Neural crest cell (in vitro differentiated cells): ENCODE measurements around the gene SEH1L. TPM values are rescaled to one million over a fixed set of nuclear protein-coding genes. Genes with fewer than 3 reads are reported as not detected.
"Not testable (repeated sequence)": the region's sequence is repeated elsewhere in the genome, so short reads cannot be mapped to it uniquely, and the experiment has no call there.

ENCODE experiments used
- DNase-seq: peaks from one replicate; pipeline ENCODE4 v3.0.0; 2021; ENCODE audit warnings: low read depth, mixed read lengths, low spot score
- H3K27ac Mint-ChIP-seq: one replicate; pipeline ENCODE4 v1.8.0; 2021; ENCODE audit warnings: mild to moderate bottlenecking, mixed read lengths; ENCODE audit not compliant: unreplicated experiment
- H3K27me3 Mint-ChIP-seq: 2 replicates; pipeline ENCODE4 v1.8.0; 2021; ENCODE audit warnings: low read depth, mild to moderate bottlenecking, mixed read lengths
- H3K36me3 Mint-ChIP-seq: 2 replicates; pipeline ENCODE4 v1.8.0; 2021; ENCODE audit warnings: low read depth, mild to moderate bottlenecking, mixed read lengths
- H3K4me1 Mint-ChIP-seq: 2 replicates; pipeline ENCODE4 v1.8.0; 2021; ENCODE audit warnings: mixed read lengths
- H3K4me3 Mint-ChIP-seq: one replicate; pipeline ENCODE4 v1.8.0; 2021; ENCODE audit warnings: mild to moderate bottlenecking, mixed read lengths
- H3K9me3 Mint-ChIP-seq: 2 replicates; pipeline ENCODE4 v1.8.0; 2021; ENCODE audit warnings: mixed read lengths
- total RNA-seq: library from RNA; stranded (reverse); gene quantifications from 2 replicates; pipeline ENCODE4 v1.2.1, GENCODE V29; 2021
- TF ChIP-seq, protein P1 (sequence below): fragments of 200-600 bp; sonication (generic); conservative IDR thresholded peaks from 2 replicates; pipeline ENCODE4 v1.5.0; 2021; ENCODE audit warnings: antibody characterized with exemption, mild to moderate bottlenecking

Gene SEH1L
- total RNA-seq, 1 donor from 2014 or later, result 64.2 TPM

DNA sequence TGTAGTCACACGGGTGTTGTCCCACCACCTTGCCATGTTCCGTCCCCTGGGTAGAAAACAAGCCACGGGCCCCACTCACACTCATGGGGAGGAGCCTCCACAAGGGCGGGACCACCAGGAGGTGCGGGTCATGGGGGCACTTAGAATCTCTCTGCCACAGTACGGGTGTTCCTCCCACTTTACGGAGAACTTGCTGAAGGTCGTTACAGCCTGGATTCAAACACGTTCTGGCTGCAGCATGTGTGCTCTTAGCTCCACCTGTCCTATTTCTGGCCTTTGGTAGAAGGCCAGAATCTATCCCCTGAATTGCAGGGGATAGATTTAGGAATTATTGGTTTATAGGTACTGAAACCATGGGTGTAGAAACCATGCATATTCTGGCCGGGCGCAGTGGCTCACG, 28.5 kb downstream of the SEH1L start:
- no peak for DNase-seq
- Mint-ChIP-seq H3K4me1 (peaks cover 9% of the 10 kb centered on the region), H3K27me3 (no peaks in the 10 kb centered on the region), H3K4me3 (no peak overlapping the region), H3K9me3 (peaks cover 6% of the 10 kb centered on the region), H3K27ac (no peak overlapping the region), H3K36me3 (peaks cover 38% of the 10 kb centered on the region)
- TF ChIP-seq, protein P1, sequence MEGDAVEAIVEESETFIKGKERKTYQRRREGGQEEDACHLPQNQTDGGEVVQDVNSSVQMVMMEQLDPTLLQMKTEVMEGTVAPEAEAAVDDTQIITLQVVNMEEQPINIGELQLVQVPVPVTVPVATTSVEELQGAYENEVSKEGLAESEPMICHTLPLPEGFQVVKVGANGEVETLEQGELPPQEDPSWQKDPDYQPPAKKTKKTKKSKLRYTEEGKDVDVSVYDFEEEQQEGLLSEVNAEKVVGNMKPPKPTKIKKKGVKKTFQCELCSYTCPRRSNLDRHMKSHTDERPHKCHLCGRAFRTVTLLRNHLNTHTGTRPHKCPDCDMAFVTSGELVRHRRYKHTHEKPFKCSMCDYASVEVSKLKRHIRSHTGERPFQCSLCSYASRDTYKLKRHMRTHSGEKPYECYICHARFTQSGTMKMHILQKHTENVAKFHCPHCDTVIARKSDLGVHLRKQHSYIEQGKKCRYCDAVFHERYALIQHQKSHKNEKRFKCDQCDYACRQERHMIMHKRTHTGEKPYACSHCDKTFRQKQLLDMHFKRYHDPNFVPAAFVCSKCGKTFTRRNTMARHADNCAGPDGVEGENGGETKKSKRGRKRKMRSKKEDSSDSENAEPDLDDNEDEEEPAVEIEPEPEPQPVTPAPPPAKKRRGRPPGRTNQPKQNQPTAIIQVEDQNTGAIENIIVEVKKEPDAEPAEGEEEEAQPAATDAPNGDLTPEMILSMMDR, result no peak

DNA sequence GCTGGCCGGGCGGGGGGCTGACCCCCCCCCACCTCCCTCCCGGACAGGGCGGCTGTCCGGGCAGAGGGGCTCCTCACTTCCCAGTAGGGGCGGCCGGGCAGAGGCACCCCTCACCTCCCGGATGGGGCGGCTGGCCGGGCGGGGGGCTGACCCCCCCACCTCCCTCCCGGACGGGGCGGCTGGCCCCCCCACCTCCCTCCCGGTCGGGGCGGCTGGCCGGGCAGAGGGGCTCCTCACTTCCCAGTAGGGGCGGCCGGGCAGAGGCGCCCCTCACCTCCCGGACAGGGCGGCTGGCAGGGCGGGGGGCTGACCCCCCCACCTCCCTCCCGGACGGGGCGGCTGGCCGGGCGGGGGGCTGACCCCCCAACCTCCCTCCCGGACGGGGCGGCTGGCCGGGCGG, 32.3 kb downstream of the SEH1L start:
- H3K27ac Mint-ChIP-seq, H3K27me3 Mint-ChIP-seq, H3K4me3 Mint-ChIP-seq, H3K4me1 Mint-ChIP-seq, DNase-seq, H3K9me3 Mint-ChIP-seq: not testable (repeated sequence)
- peaks cover 38% of the 10 kb centered on the region for H3K36me3 Mint-ChIP-seq

DNA sequence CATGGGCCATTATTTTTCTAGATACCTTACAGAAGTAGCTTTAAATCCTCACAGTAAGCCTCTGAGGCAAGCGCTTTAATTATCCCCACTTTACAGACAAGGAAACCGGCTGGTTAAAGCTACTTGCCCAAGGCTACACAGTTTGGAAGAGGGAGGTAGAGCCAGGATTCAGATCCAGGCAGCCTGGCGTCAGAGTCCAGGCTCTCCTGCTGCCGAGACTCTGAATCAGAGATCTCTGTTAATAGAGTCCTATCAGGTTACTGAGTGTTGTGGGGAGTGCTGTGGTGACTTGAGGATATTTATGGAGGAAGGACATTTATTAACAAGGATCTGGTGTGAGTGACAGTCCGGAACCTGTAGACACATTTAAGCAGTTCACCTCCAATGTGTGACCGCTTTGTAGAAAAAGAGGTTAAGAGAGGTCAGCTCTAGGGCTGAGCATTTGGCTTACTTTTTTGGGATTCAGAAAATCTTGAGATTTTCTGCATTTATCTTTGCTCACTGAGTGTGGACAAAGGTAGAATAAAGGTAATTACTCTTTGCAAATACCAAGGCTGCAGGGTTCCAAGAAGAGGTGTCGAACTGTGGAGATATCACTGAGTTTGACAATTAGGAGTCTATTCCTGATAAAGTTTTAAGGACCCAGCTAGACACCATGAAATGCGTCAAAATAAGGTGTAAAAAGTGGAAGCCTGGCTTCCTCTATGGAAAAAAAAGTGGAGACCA, 41.7 kb downstream of the SEH1L start:
- Mint-ChIP-seq H3K27me3 (no peaks in the 10 kb centered on the region), H3K4me1 (peaks cover 19% of the 10 kb centered on the region), H3K36me3 (no peaks in the 10 kb centered on the region), H3K9me3 (no peaks in the 10 kb centered on the region), H3K27ac (peak overlapping the region; percentile 90), H3K4me3 (no peak overlapping the region)
- DNase-seq, result no peak
- TF ChIP-seq, protein P1, result no peak

DNA sequence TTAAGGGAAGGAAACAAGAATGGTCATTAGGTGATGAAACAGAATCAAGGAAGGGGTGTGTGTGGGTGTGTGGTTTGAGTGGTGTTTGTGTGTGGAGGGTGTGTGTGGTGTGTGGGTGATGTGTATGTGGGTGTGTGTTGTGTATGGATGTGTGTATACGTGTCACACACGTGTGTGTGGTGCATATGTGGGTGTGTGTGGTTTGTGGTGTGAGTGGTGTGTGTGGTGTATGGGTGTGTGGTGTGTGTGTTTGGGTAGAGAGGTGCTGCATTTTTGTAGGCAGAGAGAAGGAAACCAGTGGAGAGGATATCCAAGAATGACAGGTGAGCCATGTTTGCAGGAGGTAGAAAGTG, 42.3 kb downstream of the SEH1L start:
- no peaks in the 10 kb centered on the region for H3K9me3 Mint-ChIP-seq
- no peak for DNase-seq
- no peak overlapping the region for H3K4me3 Mint-ChIP-seq
- TF ChIP-seq, protein P1, result no peak
- H3K4me1 Mint-ChIP-seq, result peaks cover 19% of the 10 kb centered on the region
- H3K27ac Mint-ChIP-seq, result peak overlapping the region; percentile 90
- no peaks in the 10 kb centered on the region for H3K36me3 Mint-ChIP-seq
- no peaks in the 10 kb centered on the region for H3K27me3 Mint-ChIP-seq

DNA sequence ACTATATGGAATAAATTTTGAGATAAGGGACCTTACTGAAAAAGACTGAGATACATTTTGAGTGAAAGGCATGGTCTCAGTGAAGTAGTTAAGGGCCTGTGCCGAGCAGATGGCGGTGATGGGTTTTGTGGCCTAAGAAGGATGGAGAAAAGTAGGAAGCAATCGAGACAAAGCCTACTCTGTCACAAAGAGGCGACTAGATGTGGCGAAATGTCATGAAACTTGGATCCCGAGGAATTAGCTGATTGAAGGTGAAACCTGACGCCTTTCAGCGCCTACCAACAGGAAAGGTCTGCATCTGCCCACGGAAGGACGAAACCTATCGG, 42.8 kb downstream of the SEH1L start:
- Mint-ChIP-seq H3K9me3 (no peaks in the 10 kb centered on the region), H3K27me3 (no peaks in the 10 kb centered on the region), H3K4me1 (peaks cover 19% of the 10 kb centered on the region), H3K4me3 (no peak overlapping the region), H3K36me3 (no peaks in the 10 kb centered on the region), H3K27ac (peak overlapping the region; percentile 90)
- no peak for DNase-seq
- TF ChIP-seq, protein P1, result no peak

DNA sequence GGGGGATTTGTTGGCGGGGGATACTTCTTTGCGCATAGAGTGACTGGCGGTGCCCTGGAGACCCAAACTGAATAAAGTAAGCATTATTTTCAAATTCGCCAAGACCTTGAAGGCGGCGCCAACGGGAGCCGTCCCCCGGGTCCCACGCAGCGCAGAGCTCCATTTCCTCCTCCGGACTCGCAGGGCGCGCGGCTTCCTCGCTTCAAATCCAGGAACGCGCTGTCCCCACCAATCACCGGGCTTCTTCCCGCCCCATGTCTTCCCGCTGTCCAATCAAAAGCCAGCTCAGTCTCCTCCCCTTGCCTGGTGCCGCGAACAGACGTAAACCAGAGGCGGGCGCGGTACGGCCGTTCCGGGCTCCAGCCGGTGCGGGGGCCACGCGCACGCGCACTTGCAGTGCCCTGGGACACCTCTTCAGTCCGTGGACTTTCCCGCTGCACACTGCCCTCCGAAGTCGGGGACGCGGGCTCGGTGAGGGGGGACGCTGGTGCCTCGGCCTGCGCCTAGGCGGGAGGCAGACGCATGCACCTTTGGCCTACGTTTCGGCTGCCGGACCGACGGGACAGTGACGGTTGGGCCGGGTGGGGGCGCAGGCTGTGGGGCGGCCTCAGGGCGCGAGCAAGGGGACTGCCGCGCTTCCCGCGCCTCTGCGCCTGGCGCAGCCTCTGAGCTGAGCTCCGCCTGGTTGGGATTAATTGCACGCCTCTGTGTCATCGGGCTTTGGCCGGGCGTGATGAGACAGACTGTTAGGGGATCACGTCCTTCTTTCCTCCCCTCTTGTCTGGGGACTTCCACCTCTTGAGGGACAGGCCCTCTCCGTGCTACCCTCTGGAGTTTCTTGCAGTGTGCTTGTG, 43.4 kb downstream of the SEH1L start, which contains the start of gene CEP192:
Gene CEP192 (plus strand): TSS at position 396 of the 854 bp plus-strand sequence. CDS start 8,063 bp downstream, outside the sequence.
- Mint-ChIP-seq H3K27ac (peak within 1 kb of the TSS; percentile 96), H3K27me3 (no peaks in the 10 kb centered on the region), H3K4me1 (peaks cover 19% of the 10 kb centered on the region), H3K36me3 (no peaks in the 10 kb centered on the region), H3K9me3 (no peaks in the 10 kb centered on the region), H3K4me3 (no peak within 1 kb of the TSS)
- peak; percentile 96 for DNase-seq
- TF ChIP-seq, protein P1, result no peak
